ENCODE results near the gene RASGRF2. TPM values are rescaled to one million over a fixed set of nuclear protein-coding genes. Genes with fewer than 3 reads are reported as not detected.
"Not testable (repeated sequence)": the region's sequence is repeated elsewhere in the genome, so short reads cannot be mapped to it uniquely, and the experiment has no call there.

RASGRF2 gene
- total and polyA plus RNA-seq, 9 donors = 0.40 to 0.95 (median 0.61) TPM

GRCh38 chr5:81018608-81019007 is 58.4 kb downstream of the RASGRF2 start:
- not testable (repeated sequence) for H3K4me1 ChIP-seq (ENCODE audit: control insufficient read depth, insufficient read depth, low read length); H3K4me3 ChIP-seq (ENCODE audit: low read length); H3K36me3 ChIP-seq (ENCODE audit: control insufficient read depth, insufficient read depth, low read length); H3K27me3 ChIP-seq (ENCODE audit: control insufficient read depth, insufficient read depth, low read length); DNase-seq; H3K9me3 ChIP-seq (replicated peaks; ENCODE audit: control insufficient read depth, low read depth, low read length); H3K27ac ChIP-seq (ENCODE audit: low read length)
- no CpG with 5 or more reads among the region's 6 CpGs for WGBS (ENCODE audit: insufficient coverage)

GRCh38 chr5:81019748-81020147 is 59.6 kb downstream of the RASGRF2 start:
- Histone ChIP-seq H3K27me3 (ENCODE audit: control insufficient read depth, insufficient read depth, low read length) (no peaks in the 10 kb centered on the region), H3K9me3 (replicated peaks; ENCODE audit: control insufficient read depth, low read depth, low read length) (no peaks in the 10 kb centered on the region), H3K27ac (ENCODE audit: low read length) (no peak overlapping the region), H3K36me3 (ENCODE audit: control insufficient read depth, insufficient read depth, low read length) (no peaks in the 10 kb centered on the region), H3K4me3 (ENCODE audit: low read length) (no peak overlapping the region), H3K4me1 (ENCODE audit: control insufficient read depth, insufficient read depth, low read length) (no peaks in the 10 kb centered on the region)
- no CpG with 5 or more reads among the region's 1 CpG for WGBS (ENCODE audit: insufficient coverage)
- no peak for DNase-seq

- H3K27ac ChIP-seq (ENCODE audit: low read length) = no peak overlapping the region
- WGBS (ENCODE audit: insufficient coverage) = 69% methylated on average over 5 of the region's 6 CpGs
- H3K4me1 ChIP-seq (ENCODE audit: control insufficient read depth, insufficient read depth, low read length) = no peaks in the 10 kb centered on the region
Observed at GRCh38 chr5:81020478-81021167, 60.5 kb downstream of the RASGRF2 start.

GRCh38 chr5:81021486-81021885 is 61.3 kb downstream of the RASGRF2 start:
- H3K27me3 ChIP-seq (ENCODE audit: control insufficient read depth, insufficient read depth, low read length) = no peaks in the 10 kb centered on the region
- no peak overlapping the region for H3K27ac ChIP-seq (ENCODE audit: low read length)
- no peak overlapping the region for H3K4me3 ChIP-seq (ENCODE audit: low read length)
- no peaks in the 10 kb centered on the region for H3K36me3 ChIP-seq (ENCODE audit: control insufficient read depth, insufficient read depth, low read length)
- no peaks in the 10 kb centered on the region for H3K9me3 ChIP-seq (replicated peaks; ENCODE audit: control insufficient read depth, low read depth, low read length)
- no peaks in the 10 kb centered on the region for H3K4me1 ChIP-seq (ENCODE audit: control insufficient read depth, insufficient read depth, low read length)
- no peak for DNase-seq
- 95% methylated on average over 3 of the region's 4 CpGs for WGBS (ENCODE audit: insufficient coverage)

More at GRCh38 chr5:81020478-81021167, 60.5 kb downstream of the RASGRF2 start:
- no peak for DNase-seq
- no peaks in the 10 kb centered on the region for H3K27me3 ChIP-seq (ENCODE audit: control insufficient read depth, insufficient read depth, low read length)
- H3K9me3 ChIP-seq (replicated peaks; ENCODE audit: control insufficient read depth, low read depth, low read length) = no peaks in the 10 kb centered on the region
- no peak overlapping the region for H3K4me3 ChIP-seq (ENCODE audit: low read length)
- H3K36me3 ChIP-seq (ENCODE audit: control insufficient read depth, insufficient read depth, low read length) = no peaks in the 10 kb centered on the region

DNA sequence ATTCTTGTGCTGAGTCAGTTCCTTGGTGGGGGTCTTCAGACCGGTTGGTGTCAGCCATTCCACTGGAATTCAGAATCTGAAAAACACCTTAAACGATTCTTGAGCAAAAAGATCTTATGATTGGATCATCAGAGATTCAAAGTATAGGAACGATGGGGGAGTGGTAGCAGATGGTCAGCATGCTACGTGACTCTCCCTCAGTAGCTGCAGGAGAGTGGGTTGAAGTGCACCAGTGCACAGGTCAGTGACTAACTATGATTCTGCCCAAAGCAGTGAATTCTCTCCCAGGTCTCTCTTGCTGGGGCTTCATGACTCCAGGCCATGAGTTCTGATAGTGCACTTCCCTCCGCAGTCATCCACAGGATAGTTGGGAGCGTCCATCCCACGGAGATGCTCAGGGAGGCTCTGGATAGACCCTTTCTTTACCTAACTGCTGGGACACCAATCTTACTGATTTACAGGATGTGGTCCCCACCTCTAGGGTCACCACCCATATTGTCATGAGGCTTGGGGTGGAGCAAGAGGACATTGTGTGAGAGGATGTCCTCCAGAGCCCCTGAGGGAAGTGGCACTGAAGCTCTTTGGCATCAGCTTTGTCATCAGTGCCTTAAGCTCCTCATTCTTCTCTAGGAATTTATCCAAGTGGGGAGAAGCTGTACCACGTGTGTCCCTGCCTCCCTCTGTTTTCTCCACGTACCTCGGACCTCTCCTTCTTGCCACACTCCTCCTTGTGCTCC is 62.0 kb downstream of the RASGRF2 start:
- 90% methylated on average over 6 of the region's 10 CpGs for WGBS (ENCODE audit: insufficient coverage)
- H3K4me1 ChIP-seq (ENCODE audit: control insufficient read depth, insufficient read depth, low read length) = no peaks in the 10 kb centered on the region
- no peaks in the 10 kb centered on the region for H3K27me3 ChIP-seq (ENCODE audit: control insufficient read depth, insufficient read depth, low read length)
- H3K36me3 ChIP-seq (ENCODE audit: control insufficient read depth, insufficient read depth, low read length) = no peaks in the 10 kb centered on the region
- H3K27ac ChIP-seq (ENCODE audit: low read length) = no peak overlapping the region
- H3K4me3 ChIP-seq (ENCODE audit: low read length) = no peak overlapping the region
- H3K9me3 ChIP-seq (replicated peaks; ENCODE audit: control insufficient read depth, low read depth, low read length) = no peaks in the 10 kb centered on the region
- DNase-seq = no peak

- Histone ChIP-seq H3K4me3 (ENCODE audit: low read length) (no peak overlapping the region), H3K9me3 (replicated peaks; ENCODE audit: control insufficient read depth, low read depth, low read length) (no peaks in the 10 kb centered on the region), H3K36me3 (ENCODE audit: control insufficient read depth, insufficient read depth, low read length) (no peaks in the 10 kb centered on the region), H3K27me3 (ENCODE audit: control insufficient read depth, insufficient read depth, low read length) (no peaks in the 10 kb centered on the region), H3K4me1 (ENCODE audit: control insufficient read depth, insufficient read depth, low read length) (no peaks in the 10 kb centered on the region), H3K27ac (ENCODE audit: low read length) (no peak overlapping the region)
- WGBS (ENCODE audit: insufficient coverage) = 91% methylated on average over 3 of the region's 5 CpGs
- DNase-seq = no peak
Observed at GRCh38 chr5:81022688-81023084, 62.5 kb downstream of the RASGRF2 start.

- Histone ChIP-seq H3K4me1 (ENCODE audit: control insufficient read depth, insufficient read depth, low read length) (no peaks in the 10 kb centered on the region), H3K27ac (ENCODE audit: low read length) (no peak overlapping the region), H3K9me3 (replicated peaks; ENCODE audit: control insufficient read depth, low read depth, low read length) (no peaks in the 10 kb centered on the region), H3K4me3 (ENCODE audit: low read length) (no peak overlapping the region), H3K36me3 (ENCODE audit: control insufficient read depth, insufficient read depth, low read length) (no peaks in the 10 kb centered on the region), H3K27me3 (ENCODE audit: control insufficient read depth, insufficient read depth, low read length) (no peaks in the 10 kb centered on the region)
- DNase-seq = no peak
- no CpG with 5 or more reads among the region's 2 CpGs for WGBS (ENCODE audit: insufficient coverage)
Observed at GRCh38 chr5:81023261-81023970, 63.3 kb downstream of the RASGRF2 start.

GRCh38 chr5:81027481-81028058 is 67.4 kb downstream of the RASGRF2 start:
- WGBS (ENCODE audit: insufficient coverage) = 74% methylated on average over 4 of the region's 5 CpGs
- no peak for DNase-seq
- no peak overlapping the region for H3K27ac ChIP-seq (ENCODE audit: low read length)
- no peaks in the 10 kb centered on the region for H3K9me3 ChIP-seq (replicated peaks; ENCODE audit: control insufficient read depth, low read depth, low read length)
- no peak overlapping the region for H3K4me3 ChIP-seq (ENCODE audit: low read length)
- no peaks in the 10 kb centered on the region for H3K36me3 ChIP-seq (ENCODE audit: control insufficient read depth, insufficient read depth, low read length)
- H3K4me1 ChIP-seq (ENCODE audit: control insufficient read depth, insufficient read depth, low read length) = no peaks in the 10 kb centered on the region
- H3K27me3 ChIP-seq (ENCODE audit: control insufficient read depth, insufficient read depth, low read length) = no peaks in the 10 kb centered on the region

DNA sequence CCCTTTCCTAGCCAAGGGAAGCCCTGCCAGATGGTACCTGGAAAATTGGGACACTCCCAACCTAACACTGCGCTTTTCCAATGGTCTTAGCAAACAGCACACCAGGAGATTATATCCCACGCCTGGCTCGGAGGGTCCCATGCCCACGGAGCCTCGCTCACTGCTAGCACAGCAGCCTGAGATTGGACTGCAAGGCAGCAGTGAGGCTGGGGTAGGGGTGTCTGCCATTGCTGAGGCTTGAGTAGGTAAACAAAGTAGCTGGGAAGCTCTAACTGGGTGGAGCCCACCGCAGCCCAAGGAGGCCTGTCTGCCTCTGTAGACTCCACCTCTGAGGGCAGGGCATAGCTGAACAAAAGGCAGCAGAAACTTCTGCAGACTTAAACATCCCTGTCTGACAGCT is 68.7 kb downstream of the RASGRF2 start:
- not testable (repeated sequence) for H3K4me1 ChIP-seq (ENCODE audit: control insufficient read depth, insufficient read depth, low read length); H3K4me3 ChIP-seq (ENCODE audit: low read length); H3K36me3 ChIP-seq (ENCODE audit: control insufficient read depth, insufficient read depth, low read length); H3K9me3 ChIP-seq (replicated peaks; ENCODE audit: control insufficient read depth, low read depth, low read length); H3K27ac ChIP-seq (ENCODE audit: low read length); H3K27me3 ChIP-seq (ENCODE audit: control insufficient read depth, insufficient read depth, low read length); DNase-seq
- no CpG with 5 or more reads among the region's 6 CpGs for WGBS (ENCODE audit: insufficient coverage)

DNA sequence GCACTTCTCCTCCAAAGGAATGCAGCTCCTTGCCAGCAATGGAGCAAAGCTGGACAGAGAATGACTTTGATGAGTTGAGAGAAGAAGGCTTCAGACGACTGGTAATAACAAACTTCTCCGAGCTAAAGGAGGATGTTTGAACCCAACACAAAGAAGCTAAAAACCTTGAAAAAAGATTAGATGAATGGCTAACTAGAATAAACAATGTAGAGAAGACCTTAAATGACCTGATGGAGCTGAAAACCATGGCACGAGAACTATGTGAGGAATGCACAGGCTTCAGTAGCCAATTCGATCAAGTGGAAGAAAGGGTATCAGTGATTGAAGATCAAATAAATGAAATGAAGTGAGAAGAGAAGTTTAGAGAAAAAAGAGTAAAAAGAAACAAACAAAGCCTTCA is 69.6 kb downstream of the RASGRF2 start:
- WGBS (ENCODE audit: insufficient coverage) = 80% methylated on average over 2 of the region's 4 CpGs
- not testable (repeated sequence) for H3K4me1 ChIP-seq (ENCODE audit: control insufficient read depth, insufficient read depth, low read length); H3K36me3 ChIP-seq (ENCODE audit: control insufficient read depth, insufficient read depth, low read length); DNase-seq; H3K27ac ChIP-seq (ENCODE audit: low read length); H3K4me3 ChIP-seq (ENCODE audit: low read length); H3K27me3 ChIP-seq (ENCODE audit: control insufficient read depth, insufficient read depth, low read length); H3K9me3 ChIP-seq (replicated peaks; ENCODE audit: control insufficient read depth, low read depth, low read length)

Measured in muscle of leg (tissue), 11 donors.